Uterine smooth muscle cell (primary cell): ENCODE measurements around the gene FAM76A. TPM values are rescaled to one million over a fixed set of nuclear protein-coding genes. Genes with fewer than 3 reads are reported as not detected.

Experiments used
- total RNA-seq: library from RNA; depleted of rRNA; stranded (reverse); fragments of >200 nt; gene quantifications from 2 replicates; pipeline ENCODE4 v1.2.3, GENCODE V29; 2014

FAM76A gene
- total RNA-seq, result 16.1 and 19.4 TPM in 2 replicates

DNA sequence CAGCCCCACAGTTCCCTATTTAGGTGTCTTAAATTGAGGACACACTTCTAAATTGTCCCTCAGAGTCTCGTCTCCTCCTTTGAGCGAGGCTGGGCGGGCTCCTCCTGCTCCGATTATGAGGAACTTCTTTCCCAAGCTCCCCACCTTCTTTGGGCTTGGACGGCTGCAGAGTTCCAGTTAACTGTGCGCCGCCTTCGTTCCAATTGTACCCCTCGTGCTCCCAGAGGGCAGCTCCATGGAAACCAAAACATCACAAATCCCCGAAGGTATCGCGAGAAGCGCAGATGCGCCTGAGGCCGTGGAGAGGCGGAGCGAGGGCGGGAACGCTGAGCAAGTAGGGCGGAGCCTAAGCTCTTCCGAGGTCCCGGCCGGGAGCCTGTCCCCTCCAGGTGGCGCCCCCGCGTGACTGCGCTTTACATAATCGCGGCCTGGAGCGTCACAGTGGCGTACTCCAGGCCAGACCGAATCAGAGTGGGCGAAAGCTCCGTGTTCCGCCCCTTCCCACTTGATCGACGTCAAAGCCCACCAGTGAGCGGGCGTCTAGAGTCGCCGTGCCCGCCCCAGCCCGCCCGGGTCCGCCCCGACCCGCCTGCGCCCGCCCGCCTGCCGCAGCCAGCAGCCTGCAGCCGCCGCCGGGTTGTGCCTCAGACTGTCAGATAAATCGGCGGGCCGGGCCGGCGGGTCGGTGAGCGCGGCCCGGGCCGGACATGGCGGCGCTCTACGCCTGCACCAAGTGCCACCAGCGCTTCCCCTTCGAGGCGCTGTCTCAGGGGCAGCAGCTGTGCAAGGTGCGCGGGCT, at the start of gene FAM76A:
Gene FAM76A, plus strand, starts transcription at position 588 of the 799 bp plus-strand sequence. Its CDS starts 120 bp downstream, at position 708.

DNA sequence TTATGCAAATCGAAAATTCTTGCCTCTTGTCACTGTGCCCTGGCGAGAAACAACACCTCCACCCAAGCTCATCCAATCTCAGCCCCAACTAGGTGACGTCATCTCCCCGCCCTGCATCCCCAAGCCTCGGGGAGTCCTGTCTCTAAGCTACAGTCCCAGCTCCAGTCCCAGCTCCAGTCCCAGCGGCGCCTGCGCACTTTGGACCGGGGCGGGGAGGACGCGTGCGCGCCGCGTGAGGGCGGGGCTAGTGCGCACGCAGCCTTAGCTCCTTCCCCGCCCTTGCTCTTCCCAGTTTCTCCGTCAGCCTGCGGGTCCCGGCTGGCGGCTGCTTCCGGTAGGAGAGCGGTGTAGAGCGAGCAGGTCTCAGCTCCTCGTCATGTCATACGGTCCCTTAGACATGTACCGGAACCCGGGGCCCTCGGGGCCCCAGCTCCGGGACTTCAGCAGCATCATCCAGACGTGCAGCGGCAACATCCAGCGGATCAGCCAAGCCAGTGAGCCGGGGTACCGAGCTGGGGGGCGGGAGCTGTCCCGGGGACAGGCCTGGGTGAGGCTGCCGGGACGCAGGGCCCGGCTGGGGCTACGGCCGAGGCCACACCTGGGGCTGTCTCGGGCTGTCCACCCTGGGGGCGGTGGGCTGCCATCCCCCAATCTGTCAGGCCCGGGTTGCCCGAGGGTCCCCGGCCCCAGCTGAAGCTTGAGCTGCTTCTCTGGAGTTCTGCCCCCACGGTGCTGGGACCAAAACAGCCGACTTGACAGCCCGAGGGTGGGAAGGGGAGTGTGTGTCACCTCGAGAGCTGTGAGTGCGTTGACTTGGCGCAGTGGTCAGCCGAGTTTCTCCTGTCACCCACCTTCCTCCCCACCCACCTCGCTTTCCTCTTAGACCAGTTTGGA, 47.4 kb downstream of the FAM76A start, which contains the start of gene STX12:
Gene STX12, plus strand, starts transcription at position 288 of the 894 bp plus-strand sequence. Its CDS starts 89 bp downstream, at position 377.

Other genes with a start within 250 kb of the FAM76A start
- gene WASF2, start 235.8 kb upstream of the FAM76A start, total RNA-seq, result 18.9 and 20.6 TPM in 2 replicates
- gene AHDC1, start 121.8 kb upstream of the FAM76A start, total RNA-seq, result 7.2 and 7.7 TPM in 2 replicates
- not detected in 2 replicates for gene FGR, start 90.8 kb upstream of the FAM76A start, total RNA-seq
- gene IFI6, start 53.8 kb upstream of the FAM76A start, total RNA-seq, result 8.9 and 25.4 TPM in 2 replicates
- 45.5 and 52.7 TPM in 2 replicates for gene STX12, start 47.3 kb downstream of the FAM76A start, total RNA-seq
- 43.0 and 54.2 TPM in 2 replicates for gene PPP1R8, start 104.8 kb downstream of the FAM76A start, total RNA-seq
- 7.3 and 11.6 TPM in 2 replicates for gene THEMIS2, start 146.6 kb downstream of the FAM76A start, total RNA-seq
- 21.5 and 43.4 TPM in 2 replicates for gene RPA2, start 188.6 kb downstream of the FAM76A start, total RNA-seq
- 0.25 TPM in 1 of 2 replicates, not detected in the other for gene SMPDL3B, start 209.0 kb downstream of the FAM76A start, total RNA-seq
- 4.5 and 5.4 TPM in 2 replicates for gene XKR8, start 234.0 kb downstream of the FAM76A start, total RNA-seq